HG02970 (cell line): ENCODE results near the gene MIB2.

Source experiments
- ATAC-seq: cut with Tn5 transposase; IDR thresholded peaks from one replicate; pipeline ENCODE4 v1.9.1; 2021; ENCODE audit warnings: mild to moderate bottlenecking, moderate library complexity, moderate number of reproducible peaks; ENCODE audit not compliant: unreplicated experiment, low FRiP score

MIB2 gene

DNA sequence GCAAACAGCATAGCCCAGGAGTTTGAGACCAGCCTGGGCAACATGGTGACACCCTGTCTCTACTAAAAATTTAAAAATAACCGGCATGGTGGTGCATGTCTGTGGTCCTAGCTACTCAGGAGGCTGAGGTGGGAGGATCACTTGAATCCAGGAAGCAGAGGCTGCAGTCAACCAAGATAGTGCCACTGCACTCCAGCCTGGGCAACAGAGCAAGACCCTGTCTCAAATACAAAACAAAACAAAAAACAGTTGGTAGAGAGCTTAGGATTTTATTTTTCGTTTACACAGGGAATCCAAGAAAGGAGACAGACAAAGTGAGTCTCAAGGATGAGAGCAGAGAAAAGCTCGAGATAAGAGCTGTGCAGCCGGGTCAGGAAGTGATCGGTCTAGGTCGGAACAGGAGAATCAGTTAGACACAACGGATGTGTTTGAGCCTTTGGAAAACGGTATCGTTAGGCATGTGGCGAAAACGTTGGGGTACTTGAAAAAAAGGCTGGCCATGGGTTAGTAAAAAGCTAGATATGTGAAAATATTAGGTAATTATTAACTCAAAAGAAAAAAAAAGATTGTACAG lies 1.7 kb upstream of the MIB2 start:
- no peak for ATAC-seq

DNA sequence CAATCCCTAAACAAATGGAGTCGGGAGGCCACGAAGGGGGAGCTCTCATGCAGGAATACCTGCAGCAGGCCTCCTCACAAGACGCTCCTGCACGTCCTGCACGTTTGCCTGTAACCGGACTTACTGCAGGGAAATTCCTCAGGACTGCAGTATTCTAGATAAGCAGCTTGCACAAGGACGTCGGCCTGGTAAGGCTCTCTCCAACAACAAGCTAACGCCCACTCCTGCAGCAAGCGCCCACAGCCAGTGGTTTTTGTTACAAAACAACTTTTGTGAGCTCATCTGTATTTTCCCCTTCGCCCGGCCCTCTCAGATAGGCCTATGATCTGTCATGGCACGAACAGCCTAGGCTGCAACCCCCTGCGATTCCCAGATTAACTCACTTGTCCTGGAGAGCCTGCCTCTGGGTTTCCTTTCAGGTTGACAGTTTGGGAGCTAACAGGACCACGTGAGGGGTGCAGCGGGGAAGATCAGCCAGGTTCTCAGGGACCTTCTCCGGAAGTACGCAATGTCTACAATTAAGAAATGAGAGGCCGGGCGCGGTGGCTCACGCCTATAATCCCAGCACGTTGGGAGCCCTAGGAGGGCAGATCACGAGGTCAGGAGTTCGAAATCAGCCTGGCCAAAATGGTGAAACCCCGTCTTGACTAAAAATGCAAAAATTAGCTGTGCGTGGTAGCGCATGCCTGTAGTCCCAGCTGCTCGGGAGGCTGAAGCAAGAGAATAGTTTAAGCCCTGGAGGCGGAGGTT lies 921 bp upstream of the MIB2 start:
- ATAC-seq, result no peak

DNA sequence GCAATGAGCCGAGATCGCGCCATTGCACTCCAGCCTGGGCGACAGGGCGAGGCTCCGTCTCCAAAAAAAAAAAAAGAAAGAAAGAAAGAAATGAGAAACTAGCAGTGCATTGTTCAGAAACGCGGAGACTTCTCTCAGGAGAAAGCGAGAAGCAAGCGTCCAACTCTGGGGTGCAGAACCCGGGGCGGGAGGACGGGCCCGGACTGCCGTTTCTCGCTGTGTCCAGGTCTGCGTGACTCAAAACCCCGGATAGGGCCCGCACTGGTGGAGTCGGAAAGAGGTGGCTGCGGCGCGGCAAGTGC lies 395 bp upstream of the MIB2 start:
- no peak for ATAC-seq

DNA sequence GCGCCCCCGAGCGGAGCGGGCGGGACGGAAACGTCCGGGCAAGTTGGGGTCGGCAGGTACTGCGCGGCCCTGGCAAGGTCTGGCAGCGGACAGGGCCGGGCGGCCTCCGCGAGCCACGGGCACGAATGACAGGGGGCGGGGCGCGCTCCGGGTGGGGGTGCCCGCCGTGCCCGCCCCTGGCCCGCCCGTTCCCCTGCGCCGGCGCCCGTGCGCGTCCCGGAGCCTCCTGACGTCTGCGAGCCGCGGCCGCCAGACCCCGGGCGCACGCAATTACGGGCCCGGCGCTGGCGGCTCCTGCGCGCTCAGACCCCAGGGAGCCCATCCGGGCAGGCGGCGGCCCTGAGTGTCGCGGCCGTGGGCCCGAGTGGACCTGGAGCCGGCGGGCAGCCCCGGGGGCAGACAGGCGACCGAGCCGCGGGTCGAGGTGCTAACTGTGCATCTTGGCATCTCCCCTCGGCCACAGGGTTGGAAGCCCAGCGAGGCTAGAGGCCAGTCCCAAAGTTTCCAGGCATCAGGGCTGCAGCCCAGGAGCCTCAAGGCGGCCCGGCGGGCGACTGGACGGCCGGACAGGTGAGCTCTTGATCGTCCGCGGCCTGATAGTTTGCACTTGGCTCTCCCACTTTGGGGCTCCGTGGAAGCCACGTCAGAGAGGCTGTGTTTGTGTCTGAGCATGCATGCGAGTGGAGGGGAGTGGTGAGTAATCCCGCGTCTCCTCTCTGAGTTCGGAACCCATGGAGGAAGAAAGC lies 918 bp downstream of the MIB2 start:
- ATAC-seq, result peak; percentile 13

DNA sequence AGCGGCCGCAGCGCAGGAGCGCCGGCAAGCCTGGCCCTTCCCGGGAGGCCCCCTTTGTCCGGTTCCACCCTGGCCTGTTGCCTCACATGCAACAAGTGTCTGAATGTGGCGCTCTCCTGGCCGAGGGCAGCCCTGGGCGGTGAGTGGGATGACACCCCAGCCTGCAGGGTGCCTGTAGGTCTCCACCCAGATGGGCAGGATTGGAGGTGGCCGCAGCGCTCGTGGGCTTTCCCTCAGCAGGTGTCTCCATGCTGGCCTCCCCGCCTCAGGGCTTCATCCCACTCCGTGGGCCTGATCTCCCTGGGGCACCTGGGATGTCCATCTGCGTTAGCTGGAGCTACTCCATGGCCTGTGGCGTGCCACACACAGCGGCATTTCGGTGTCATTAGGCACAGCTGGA lies 1.5 kb downstream of the MIB2 start:
- ATAC-seq, result no peak

DNA sequence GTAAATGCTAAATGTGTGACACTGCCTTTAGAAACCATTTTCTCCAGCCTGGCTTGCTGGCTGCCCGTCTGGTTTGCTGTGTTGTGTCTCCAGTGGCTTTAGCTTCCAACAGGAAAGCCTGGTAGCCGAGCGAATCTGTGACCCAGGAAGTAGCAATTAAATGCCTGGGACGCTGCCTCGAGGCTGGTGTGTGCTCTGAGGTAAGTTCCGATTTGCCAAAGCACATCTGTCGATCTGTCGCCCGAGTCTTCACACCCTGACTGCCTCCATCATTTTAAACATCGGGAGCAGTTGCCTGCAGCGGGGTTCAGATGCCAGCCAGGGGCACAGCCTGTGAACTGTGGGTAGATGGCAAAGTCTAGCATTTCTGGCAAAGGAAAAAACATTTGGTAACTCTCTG lies 2.2 kb downstream of the MIB2 start:
- no peak for ATAC-seq

DNA sequence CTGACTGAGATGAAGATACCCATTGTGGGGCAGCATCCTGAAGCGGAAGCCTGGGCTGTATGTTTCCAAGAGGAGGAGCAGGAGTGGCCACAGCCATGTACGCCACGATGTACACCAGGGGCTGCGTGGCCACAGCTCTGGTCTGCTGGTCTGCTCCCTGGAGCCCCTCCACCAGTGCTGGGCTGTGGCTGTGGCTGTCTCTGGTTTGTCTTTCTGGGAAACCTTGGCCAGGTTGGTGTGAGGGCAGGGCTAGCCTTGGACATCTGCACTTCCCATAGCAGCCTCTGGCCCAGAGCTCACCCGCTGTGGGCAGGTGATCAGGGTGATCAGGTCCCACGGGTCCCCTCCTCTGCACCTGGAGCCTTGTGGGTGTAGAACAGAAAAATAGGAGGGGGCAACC lies 2.6 kb downstream of the MIB2 start:
- ATAC-seq, result no peak

DNA sequence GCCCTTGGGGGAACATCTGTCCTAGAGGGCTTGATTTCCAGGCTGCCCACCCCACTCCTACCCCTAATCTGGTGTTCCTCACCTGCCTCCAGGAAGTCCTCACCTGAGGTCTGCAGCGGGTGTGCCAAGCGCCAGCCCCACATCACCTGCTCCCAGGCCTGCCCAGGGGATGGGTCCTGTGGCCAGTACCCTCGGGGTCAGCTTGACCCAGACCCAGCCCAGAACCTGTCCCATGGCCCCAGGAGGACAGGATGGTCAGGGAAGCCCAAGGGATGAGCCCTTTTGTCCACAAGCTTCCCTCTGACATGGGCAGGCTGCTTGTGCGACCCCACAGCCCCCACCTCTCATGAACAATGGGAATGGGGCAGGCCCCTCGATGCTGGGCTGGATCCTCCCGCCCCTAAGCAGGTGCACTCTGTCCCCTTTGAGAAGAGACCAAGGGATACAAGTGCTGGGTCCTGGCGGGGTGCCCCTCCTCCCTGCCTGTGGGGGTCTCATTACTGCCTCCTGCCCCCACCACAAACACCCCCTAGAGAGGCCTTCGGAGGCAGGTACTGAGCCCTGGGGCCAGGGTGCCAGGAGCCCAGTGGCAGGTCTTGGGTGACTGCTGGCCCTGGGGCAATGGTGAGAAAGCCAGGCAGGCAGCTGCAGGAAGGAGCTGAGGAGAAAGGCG lies 3.2 kb downstream of the MIB2 start:
- no peak for ATAC-seq

DNA sequence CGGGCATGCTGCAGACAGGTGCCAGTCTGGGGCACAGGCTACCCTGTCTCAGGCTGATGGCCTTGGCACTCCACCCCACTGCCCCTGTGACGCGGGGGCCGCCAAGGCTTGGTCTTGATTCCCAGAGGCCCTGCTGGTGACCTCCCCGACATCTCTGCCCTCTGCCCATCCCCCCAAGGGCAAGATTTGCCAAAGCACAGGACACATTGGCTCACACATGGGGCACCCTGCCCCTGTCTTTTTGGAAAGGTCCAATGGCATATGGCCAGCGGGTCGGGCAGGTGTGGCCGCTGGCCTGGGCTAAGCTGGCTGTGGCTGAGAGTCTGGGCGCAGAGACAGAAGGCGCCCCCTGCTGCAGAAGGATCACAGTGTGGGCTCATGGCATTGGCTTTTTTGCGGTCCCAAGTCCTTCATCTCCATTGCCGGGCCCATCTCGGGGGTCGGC lies 4.6 kb downstream of the MIB2 start:
- no peak for ATAC-seq

DNA sequence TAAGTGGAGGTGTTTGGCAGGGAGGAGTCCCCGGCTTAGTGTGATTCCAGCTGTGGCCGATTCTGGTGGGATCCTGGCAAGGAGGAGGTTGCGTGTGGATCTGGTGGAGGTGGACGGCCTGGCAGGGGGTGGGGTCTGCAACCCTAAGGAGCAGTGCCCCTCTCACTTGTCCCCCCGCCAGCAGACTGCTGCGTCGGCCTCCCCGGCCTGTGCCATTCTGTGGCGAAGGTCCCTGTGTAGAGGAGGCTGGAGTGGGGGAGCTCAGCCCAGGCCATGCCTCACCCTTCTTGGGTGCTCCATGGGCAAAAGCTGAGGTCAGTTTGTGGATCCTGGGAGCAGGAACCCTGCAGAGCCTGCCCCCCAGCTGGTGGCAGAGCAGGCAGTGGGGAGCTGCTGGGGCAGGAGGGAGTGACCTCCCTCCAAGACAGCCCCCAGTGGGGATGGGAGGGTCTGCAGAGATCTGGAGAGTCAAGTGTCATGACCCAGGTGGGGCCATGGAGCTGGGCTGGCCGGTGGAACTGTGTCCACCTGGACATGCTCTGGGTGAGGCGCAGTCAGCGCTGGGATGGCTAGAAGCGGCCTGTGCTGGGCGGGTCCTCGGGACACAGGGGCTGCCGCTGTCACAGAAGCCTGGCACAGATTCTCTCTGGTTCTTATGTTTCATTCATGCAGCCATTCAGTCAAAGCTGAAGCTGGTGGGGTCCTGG lies 5.3 kb downstream of the MIB2 start:
- ATAC-seq, result no peak

DNA sequence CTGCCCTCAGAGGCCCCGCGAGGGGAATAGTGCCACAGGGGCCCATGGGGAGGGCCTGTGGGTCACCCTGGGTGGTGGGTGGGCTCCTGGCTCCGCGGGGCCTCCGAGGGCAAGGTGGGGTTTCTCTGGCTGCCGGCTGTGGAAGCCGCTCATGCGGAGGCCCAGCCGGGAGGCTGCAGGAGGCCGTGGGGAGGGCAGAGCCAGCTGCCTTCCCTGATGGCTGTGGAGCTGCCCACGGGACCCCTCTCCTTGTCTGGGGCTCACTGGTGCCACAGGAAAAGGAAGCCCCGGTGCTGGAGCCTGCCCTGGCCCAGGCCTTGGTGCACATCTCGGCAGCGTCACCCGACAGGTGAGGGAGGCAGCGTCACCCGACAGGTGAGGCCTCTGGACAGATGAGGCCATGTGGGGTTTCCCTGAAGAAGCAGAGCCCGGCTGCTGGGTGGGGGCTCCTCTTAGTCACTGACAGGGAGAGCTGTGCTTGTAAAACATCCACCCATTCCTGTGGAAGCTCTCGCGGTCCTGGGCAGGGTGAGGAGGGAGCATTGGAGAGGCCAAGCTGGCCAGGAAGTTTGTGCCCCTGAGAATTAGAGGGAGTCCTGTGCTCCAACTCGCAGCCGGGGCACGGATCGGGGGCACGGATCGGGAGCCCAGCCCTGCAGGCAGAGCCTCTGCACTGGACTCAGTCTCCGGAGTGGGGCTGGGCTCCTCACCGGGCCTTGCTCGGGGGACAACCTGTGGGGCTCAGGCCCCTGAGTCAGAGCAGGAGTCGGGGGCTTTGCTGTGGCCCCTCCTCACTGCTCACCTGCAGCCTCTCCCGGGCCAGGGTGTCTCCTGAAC lies 6.1 kb downstream of the MIB2 start:
- ATAC-seq, result no peak

DNA sequence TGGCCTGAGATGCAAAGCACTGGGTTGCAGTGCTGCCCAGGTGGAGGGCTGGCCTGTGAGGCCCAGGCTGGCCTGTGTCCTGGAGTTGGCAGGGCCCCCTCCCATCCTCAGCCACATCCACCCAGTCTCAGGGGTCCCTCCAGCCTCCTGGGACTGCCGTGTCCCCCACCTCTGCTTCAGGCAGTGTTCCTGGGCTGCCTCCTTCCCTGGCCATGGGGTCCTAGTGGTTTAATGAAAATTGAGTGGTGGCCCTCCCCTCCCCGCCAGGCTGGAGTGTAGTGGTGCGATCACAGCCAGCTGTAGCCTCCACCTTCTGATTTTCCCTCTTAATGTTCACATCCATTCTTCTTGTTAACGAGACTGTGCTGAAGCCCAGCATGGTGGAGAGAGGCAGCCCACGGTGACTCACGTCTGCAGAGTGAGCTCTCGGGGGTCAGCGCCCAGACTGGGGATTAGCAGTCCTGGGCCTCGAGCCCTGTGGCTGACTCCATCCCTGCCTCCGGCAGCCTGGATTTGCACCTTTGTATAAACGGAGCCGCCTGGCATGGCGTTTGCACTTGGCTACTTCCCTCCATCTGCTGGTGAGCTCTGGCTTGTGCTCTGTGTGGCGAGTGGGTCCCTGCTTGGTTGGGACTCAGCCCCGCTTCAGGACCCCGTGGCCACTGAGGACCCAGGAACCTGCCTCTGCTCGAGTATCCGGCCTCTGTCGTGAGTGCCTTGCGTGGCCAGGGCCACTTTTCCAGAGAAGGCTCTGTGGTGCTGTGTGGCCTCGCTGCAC lies 6.9 kb downstream of the MIB2 start:
- no peak for ATAC-seq

DNA sequence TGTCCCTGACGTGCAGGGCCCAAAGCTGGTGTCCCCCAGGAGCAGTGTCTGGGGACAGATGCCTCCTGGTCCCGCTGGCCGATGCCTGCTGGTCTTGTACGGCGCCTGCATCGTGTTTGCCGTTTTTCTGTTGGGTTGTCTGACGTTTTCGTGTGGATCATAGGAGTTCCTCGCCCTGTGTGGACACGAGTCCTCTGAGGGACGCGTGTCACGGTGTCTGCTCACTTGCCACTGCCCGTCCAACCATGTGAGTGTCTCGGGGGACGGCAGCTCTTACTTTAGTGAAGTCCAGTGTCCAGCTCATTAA lies 7.4 kb downstream of the MIB2 start:
- no peak for ATAC-seq

DNA sequence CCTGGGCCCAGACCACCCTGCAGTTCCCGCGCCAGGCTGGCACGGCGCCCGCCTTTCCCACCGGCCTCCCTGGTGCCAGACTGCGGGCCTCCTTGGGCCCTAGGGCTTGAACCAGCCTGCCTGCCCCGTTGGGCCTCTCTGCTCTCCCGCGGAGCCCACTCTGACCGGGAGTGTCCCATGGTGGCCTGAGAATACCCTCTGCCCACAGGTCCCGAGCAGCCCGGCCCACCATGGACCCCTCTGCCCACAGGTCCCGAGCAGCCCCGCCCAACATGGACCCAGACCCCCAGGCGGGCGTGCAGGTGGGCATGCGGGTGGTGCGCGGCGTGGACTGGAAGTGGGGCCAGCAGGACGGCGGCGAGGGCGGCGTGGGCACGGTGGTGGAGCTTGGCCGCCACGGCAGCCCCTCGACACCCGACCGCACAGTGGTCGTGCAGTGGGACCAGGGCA lies 7.9 kb downstream of the MIB2 start:
- ATAC-seq, result no peak

DNA sequence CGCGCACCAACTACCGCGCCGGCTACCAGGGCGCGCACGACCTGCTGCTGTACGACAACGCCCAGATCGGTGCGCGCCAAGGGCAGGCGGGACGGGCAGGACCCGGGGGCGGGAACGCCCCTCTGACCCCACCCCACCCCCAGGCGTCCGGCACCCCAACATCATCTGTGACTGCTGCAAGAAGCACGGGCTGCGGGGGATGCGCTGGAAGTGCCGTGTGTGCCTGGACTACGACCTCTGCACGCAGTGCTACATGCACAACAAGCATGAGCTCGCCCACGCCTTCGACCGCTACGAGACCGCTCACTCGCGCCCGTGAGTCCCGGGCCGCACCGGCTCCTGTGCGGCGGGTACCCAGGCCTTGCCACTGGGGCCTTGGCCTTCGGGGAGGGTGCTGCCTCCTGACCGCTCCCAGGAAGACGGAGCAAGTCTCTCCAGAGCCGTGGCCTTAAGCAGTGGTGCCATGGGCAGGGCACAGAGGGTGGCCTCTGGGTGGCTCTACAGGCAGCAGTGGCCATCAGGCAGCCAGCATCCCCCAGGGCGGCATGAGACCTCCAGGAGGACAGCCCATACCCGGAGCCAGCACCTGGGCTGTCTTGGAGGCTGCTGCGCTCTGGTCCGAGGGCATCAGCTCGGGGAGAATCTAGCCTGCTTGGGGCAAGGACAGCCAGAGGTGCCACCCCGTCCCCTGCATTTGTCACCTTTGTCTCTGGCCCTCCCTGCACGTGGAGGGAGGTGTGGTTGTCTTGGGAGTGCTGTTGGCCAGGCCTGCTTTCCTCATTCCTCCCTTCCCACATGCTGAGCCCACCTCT lies 8.5 kb downstream of the MIB2 start:
- ATAC-seq, result no peak

DNA sequence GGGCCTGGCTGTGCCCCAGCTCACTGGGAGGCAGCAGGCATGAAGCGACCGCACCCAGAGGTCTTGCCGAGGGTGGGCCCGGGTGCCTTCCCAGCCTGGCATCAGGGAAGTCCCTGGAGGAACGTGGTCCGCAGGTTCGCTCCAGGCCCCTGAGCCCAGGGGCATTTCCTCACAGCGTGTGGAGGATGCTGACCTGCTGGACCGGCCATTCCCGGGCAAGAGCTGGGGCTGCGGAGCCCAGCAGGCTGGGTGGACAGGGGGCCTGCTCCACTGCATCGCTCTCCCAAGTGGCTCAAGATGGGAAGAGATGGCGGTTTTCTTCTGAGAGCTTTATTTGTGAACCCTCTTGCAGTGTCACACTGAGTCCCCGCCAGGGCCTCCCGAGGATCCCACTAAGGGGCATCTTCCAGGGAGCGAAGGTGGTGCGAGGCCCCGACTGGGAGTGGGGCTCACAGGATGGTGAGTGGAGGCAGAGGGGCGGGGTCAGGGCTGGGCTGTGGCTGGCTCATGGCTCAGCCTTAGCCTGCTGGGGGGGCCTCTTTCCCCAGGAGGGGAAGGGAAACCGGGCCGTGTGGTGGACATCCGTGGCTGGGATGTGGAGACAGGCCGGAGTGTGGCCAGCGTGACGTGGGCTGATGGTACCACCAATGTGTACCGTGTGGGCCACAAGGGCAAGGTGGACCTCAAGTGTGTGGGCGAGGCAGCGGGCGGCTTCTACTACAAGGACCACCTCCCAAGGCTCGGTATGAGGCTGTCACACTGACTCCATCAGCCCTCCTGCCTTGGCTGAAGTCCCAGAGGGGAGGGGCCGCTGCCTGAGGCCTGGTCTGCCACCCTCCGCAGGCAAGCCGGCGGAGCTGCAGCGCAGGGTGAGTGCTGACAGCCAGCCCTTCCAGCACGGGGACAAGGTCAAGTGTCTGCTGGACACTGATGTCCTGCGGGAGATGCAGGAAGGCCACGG lies 9.4 kb downstream of the MIB2 start:
- no peak for ATAC-seq

DNA sequence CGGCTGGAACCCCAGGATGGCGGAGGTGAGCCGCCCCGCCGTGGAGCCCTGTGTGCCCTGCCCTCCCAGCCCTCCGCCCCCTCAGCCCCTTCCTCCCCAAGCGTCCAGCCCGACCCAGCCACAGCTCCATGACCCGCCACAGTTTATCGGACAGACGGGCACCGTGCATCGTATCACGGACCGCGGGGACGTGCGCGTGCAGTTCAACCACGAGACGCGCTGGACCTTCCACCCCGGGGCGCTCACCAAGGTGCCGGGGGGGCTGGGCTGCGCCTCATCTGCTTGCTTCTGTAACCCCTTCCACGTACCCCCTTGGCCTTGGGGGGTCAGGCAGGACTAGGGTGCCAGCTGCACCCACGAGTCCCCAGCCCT lies 10.1 kb downstream of the MIB2 start:
- ATAC-seq, result no peak
